GM23248 (cell line): ENCODE data around the gene SLC19A2.

Experiments used
- EZH2 ChIP-seq: fragments of 200-600 bp; sonication (generic); IDR thresholded peaks from 2 replicates; pipeline ENCODE4 v1.6.1; 2018; ENCODE audit warnings: antibody characterized with exemption, mild to moderate bottlenecking; ENCODE audit not compliant: insufficient read depth, poor library complexity, severe bottlenecking
- EZH2phosphoT487 ChIP-seq: fragments of 200-600 bp; sonication (generic); IDR thresholded peaks from 2 replicates; pipeline ENCODE4 v1.6.1; 2018; ENCODE audit warnings: antibody characterized with exemption, moderate library complexity, mild to moderate bottlenecking, low read depth; ENCODE audit not compliant: insufficient read depth

- TF ChIP-seq EZH2 (no peak), EZH2phosphoT487 (no peak)
Measured at GRCh38 chr1:169443923-169444322, 41.8 kb downstream of the SLC19A2 start.
